GM18873 (cell line): ENCODE measurements around the gene PLEKHH2.
"Not testable (repeated sequence)": the region's sequence is repeated elsewhere in the genome, so short reads cannot be mapped to it uniquely, and the experiment has no call there.

Source experiments
- ATAC-seq: cut with Tn5 transposase; IDR thresholded peaks from one replicate; pipeline ENCODE4 v1.9.1; 2021; ENCODE audit warnings: mild to moderate bottlenecking, moderate library complexity, moderate number of reproducible peaks; ENCODE audit not compliant: unreplicated experiment, low FRiP score

PLEKHH2 gene

GRCh38 chr2:43714164-43714563, 77.1 kb downstream of the PLEKHH2 start:
- ATAC-seq, result no peak

- no peak for ATAC-seq
Observed at GRCh38 chr2:43715300-43716098, 78.4 kb downstream of the PLEKHH2 start.

GRCh38 chr2:43717322-43717721, 80.3 kb downstream of the PLEKHH2 start:
- no peak for ATAC-seq

DNA sequence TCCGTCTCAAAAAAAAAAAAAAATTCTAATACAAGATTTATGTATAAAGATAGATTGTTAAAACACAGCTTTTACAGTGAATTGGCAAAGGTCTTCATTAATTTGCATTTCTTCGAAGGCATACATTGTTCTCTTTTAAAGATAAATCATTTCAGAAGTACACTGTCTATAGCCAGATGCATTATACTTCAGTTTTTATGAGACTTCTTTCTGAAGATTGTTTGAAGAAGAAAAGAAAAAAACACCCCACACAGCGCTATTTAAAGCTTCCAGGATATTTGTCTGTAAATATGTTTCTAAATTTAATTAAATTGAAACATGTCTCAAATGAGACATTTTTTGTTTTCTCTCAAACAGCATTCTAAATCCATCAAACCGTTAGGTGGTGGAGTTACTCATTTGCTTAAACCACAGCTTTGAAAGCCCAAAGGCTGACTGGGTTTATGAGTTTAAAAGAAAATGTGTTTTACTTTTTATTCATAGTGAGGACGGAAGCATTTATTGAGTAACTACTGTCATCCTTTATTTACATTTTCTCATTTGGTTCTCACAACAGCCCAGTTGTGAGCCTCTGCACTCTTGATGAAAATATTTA, 81.6 kb downstream of the PLEKHH2 start:
- ATAC-seq, result no peak

DNA sequence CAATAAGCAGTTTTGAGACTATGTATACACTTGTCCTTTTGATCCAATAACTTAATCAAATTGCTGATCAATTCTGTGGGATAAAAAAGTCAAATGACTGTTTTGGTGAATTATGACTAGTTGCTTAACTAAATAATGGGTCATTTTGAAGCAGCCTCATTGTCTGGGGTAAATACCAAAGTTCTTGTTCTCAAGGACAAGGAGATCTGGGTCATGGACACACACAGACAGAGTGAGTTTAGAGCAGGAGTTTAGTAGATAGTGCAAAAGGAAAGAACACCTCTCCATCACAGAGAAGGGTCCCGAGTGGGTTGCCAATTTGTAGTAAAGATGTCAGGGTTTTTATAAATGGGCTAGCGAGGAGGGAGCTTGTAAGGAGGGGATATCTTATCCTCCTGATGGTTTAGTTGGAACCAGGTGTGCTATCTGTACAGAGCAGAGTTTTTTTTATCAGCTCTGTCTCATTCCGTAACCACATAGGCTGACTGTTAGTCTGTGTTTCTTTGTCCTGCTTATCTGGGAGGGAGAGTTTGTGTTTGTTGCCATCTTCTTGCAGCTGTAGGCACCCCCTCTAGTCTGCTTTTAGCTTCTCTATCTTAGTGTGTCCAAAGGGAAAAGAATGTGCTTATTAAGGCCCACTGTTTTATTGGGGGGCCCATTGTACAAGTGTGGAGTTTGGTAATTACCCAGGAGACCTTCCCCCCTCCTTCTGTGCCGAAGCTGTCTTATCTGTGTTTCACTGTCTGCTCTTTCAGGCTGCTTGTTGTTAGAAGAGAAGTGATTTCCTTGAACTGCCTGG, 87.9 kb downstream of the PLEKHH2 start:
- ATAC-seq, result no peak

DNA sequence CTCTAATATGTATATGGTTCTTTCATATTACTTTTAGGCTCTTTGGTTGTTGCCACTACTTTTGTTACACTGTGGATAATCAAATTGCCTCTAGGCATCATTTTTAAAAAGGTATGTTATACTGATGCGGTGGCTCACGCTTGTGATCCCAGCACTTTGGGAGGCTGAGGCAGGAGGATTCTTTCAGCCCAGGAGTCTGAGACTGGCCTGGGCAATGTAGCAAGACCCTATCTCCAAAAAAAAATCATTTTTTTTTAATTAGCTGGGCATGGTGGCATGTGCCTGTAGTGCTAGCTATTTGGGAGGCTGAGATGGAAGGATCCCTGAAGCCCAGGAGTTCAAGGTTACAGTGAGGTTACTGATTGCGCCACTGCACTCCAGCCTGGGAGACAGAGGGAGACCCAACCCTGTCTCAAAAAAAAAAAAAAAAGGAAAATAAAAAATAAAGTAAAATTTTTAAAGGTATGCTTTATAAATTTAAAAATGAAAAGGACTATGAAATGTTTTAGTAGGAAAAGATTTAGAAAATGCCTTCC, 88.7 kb downstream of the PLEKHH2 start:
- ATAC-seq, result no peak

DNA sequence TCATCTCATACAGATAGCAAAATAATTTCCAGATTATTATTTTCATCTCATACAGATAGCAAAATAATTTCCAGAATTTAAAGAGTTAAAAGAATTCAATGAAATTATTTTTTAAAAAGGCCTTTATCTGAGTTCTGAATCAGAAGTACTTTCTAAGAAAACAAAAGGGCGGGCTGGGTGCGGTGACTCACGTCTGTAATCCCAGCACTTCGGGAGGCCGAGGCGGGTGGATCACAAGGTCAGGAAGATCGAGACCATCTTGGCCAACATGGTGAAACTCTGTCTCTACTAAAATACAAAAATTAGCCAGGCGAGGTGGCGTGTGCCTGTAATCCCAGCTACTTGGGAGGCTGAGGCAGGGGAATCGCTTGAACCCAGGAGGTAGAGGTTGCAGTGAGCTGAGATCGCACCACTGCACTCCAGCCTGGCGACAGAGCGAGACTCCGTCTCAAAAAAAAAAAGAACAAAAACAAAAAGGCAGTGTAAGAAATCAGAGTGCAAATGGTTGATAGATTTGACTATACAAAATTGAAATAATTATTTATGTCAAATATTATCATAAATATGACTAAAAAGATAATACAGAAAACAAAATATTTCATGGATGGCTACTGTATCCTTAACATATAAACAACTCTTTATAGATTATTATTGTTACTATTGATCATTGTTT, 90.0 kb downstream of the PLEKHH2 start:
- not testable (repeated sequence) for ATAC-seq

DNA sequence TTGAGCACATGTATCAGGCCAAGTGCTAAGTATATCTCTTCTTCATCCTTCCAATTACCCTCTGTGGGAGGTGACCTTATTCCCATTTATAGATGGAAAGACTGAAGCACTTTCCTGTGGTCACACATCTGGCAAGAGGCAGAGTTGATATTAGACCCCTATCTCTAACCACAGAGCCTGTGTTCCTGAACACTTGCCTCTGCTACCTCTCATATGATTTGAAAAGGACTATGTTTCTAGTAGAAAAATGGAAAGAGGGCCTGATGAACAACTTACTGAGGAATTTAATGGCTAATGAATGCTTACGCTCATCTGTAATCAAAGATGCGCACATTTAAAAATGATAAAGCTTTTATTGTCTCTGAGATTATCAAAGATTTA, 90.6 kb downstream of the PLEKHH2 start:
- no peak for ATAC-seq

DNA sequence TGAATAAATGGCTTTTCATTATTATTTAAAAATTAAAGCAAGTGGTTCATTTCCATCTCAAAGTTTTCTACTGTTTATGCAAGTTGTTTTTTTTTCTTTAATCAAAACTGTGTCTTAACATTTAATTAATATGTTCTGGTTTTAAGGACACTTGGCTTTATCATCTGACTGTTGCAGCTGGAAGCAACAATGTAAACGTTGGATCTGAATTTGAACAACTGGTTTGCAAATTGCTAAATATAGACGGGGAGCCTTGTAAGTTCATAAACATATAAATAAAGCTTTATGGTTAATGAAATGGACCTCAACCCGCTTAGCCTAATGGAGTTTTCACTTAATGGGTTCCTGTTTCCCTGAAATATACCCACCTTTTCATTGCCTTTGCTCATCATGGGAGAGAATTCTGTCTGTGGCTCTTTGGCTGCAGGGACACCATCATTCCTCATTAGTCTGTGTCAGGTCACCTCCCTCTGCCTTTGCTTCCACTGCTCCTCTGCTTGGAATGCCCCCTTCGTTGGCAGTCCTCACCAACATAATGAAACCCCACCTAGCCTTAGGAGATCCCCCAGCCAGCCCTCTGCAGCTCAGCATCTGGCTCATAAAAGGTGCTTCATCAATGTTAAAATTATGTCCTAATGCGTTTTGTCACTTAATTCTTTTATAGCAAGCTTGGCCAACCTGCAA, 92.6 kb downstream of the PLEKHH2 start:
- no peak for ATAC-seq

DNA sequence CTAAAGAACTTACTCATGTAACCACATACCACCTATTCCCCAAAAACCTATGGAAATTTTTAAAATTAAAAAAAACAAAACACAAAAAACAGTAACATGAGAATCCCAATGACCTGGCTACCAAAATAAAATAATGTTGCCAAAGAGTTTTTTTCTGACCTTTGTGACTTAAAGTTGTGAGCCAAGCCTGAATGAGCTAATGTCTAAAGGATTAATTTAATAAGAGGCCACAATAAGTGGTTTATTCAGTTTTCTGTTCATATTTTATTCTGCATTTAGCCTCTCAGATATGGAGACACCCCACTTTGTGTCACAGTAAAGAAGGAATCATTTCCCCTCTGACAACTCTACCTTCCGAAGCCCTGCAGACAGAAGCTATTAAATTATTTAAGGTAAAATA, 94.2 kb downstream of the PLEKHH2 start:
- no peak for ATAC-seq

DNA sequence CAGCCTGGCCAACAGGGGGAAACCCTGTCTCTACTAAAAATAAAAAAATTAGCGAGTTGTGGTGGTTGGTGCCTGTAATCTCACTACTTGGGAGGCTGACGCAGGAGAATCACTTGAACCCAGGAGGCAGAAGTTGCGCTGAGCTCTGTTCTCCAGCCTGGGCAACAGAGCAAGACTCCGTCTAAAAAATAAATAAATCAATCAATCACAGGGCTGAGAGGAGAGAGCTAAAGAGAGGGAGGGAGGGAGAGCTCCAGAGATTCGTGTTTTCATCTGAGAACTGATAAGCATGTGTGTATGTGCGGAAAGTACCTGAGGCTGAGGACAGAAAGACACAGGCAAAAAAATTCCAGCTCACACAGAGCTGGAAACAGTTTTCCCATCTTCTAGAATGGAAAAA, 99.6 kb downstream of the PLEKHH2 start:
- ATAC-seq, result no peak

DNA sequence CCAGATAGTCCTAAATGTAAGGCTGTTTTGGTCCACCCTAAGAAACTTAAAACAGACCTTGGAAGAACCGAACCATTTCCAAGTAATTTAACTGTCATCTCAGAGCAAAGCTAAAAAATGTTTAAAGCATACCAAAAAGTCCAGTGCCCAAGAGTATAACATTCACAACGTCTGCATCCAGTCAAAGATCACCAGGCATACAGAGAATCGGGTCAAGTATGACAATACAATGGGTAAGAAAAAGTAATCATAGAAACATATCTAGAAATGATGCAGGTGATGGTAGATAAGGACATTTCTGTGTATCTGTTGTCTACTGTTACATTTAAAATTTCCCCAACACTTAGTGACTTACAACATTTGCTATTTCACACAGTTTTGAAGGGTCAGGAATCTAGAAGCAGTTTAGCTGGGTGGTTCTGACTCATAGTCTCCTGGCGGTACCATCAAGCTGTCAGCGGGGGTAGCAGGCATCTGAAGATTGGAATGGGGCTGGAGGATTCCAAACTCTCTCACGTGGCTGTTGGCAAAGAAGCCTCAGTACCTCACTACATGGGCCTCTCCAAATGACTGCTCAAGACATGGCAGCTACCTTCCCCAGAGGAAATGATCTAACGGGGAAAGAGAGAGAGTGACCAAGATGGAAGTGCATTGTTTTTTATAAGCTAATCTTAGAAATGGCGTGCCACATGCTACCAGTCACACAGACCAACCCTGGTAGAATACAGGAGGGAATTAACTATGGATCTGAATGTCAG, 100.2 kb downstream of the PLEKHH2 start:
- no peak for ATAC-seq

GRCh38 chr2:43737855-43738254, 100.8 kb downstream of the PLEKHH2 start:
- no peak for ATAC-seq

GRCh38 chr2:43738257-43738656, 101.2 kb downstream of the PLEKHH2 start:
- no peak for ATAC-seq

DNA sequence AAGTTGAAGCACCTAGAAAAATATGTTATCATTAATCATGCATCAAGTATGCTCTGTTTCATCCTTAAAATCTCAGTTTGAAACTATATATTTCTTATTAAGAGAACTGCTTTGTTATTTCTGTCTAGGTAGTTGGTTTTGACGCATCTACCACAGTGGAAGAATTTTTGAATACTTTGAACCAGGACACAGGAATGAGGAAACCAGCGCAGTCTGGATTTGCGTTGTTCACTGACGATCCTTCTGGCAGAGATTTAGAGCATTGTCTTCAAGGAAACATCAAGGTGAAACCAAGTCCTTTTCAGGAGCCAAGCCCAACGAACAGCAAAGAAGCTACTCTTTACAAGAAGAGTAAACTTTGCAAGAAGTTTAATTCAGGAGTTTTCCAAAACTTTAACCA, 106.6 kb downstream of the PLEKHH2 start:
- no peak for ATAC-seq

GRCh38 chr2:43745457-43745856, 108.4 kb downstream of the PLEKHH2 start:
- ATAC-seq, result no peak

- no peak for ATAC-seq
Observed at GRCh38 chr2:43748333-43748732, 111.3 kb downstream of the PLEKHH2 start.

DNA sequence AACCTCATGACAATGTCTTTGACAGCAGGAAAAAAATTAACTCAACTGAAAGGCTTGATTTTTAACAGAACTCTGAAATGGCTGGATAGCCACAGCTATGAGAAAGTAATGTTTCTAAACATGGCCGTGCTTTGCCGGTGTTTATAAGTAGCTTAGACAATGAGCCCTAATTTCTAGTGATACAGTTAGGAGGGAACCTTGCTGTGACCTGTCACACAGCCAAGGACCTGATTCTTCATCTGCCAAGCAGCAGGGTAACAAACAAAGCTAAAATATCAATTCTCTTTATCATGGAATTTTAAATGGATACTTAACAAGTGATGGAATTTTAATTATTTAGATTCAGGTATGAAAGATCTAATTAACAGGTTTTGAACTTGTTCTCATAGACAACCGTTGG, 112.5 kb downstream of the PLEKHH2 start:
- no peak for ATAC-seq

- no peak for ATAC-seq
Observed at GRCh38 chr2:43751476-43751990, 114.5 kb downstream of the PLEKHH2 start.
